ENCODE results near the gene TCF4. TPM values are rescaled to one million over a fixed set of nuclear protein-coding genes. Genes with fewer than 3 reads are reported as not detected.

TCF4 gene
- total and polyA plus RNA-seq, 4 donors = 4.3 to 15.3 (median 11.5) TPM

DNA sequence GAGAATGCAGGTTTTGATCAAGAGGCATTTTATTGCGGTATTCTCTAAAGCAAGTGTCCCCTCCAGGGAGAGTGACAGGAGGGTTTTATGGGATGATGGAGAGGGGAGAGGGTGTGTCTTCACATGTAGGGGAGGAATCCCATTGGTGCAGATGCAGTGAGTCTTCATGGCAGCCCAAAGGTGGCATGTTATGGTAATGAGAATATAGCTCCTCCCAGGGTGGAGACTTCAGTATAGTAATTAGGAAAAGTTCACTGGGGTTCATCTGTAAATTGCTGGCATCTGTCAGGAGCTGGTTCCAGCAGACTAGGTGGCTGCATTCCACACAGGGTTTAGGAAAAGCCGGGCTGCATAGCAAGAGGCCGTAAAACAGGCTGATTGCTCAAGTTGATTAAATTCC lies 398.0 kb downstream of the TCF4 start:
- DNase-seq (ENCODE audit: low spot score) = no peak
- WGBS = 68% methylated on average over 3 of the region's 3 CpGs
- TF ChIP-seq FOXA2 (IDR thresholded peaks at IDR 0.05) (no peak), SP1 (IDR thresholded peaks at IDR 0.05) (no peak), NR2F2 (IDR thresholded peaks at IDR 0.05) (no peak), HNF4A (conservative IDR thresholded peaks at IDR 0.05) (no peak), HNF4G (IDR thresholded peaks at IDR 0.05) (no peak), RXRA (IDR thresholded peaks at IDR 0.05) (no peak), GABPA (IDR thresholded peaks at IDR 0.05 in 1 of 2, conservative IDR thresholded peaks at IDR 0.05 in 1 of 2) (no peak), EGR1 (IDR thresholded peaks at IDR 0.05; ENCODE audit: low read depth in 2 of 2) (no peak)
- TF ChIP-seq, protein P1, sequence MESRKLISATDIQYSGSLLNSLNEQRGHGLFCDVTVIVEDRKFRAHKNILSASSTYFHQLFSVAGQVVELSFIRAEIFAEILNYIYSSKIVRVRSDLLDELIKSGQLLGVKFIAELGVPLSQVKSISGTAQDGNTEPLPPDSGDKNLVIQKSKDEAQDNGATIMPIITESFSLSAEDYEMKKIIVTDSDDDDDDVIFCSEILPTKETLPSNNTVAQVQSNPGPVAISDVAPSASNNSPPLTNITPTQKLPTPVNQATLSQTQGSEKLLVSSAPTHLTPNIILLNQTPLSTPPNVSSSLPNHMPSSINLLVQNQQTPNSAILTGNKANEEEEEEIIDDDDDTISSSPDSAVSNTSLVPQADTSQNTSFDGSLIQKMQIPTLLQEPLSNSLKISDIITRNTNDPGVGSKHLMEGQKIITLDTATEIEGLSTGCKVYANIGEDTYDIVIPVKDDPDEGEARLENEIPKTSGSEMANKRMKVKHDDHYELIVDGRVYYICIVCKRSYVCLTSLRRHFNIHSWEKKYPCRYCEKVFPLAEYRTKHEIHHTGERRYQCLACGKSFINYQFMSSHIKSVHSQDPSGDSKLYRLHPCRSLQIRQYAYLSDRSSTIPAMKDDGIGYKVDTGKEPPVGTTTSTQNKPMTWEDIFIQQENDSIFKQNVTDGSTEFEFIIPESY (IDR thresholded peaks at IDR 0.05) = no peak
- TF ChIP-seq, protein P2, sequence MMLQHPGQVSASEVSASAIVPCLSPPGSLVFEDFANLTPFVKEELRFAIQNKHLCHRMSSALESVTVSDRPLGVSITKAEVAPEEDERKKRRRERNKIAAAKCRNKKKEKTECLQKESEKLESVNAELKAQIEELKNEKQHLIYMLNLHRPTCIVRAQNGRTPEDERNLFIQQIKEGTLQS (IDR thresholded peaks at IDR 0.05) = no peak
- TF ChIP-seq, protein P3, sequence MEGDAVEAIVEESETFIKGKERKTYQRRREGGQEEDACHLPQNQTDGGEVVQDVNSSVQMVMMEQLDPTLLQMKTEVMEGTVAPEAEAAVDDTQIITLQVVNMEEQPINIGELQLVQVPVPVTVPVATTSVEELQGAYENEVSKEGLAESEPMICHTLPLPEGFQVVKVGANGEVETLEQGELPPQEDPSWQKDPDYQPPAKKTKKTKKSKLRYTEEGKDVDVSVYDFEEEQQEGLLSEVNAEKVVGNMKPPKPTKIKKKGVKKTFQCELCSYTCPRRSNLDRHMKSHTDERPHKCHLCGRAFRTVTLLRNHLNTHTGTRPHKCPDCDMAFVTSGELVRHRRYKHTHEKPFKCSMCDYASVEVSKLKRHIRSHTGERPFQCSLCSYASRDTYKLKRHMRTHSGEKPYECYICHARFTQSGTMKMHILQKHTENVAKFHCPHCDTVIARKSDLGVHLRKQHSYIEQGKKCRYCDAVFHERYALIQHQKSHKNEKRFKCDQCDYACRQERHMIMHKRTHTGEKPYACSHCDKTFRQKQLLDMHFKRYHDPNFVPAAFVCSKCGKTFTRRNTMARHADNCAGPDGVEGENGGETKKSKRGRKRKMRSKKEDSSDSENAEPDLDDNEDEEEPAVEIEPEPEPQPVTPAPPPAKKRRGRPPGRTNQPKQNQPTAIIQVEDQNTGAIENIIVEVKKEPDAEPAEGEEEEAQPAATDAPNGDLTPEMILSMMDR (IDR thresholded peaks at IDR 0.05; ENCODE audit: low read depth, low read length, missing input control) = no peak
- Histone ChIP-seq H3K9ac (ENCODE audit: low read depth in 1 of 2, low read length in 2 of 2) (no peak overlapping the region), H3K9me3 (ENCODE audit: control insufficient read depth in 4 of 4, low read length in 3 of 4) (peaks cover 0 to under 1% (median 0%) of the 10 kb centered on the region in 4 donors), H3K4me1 (ENCODE audit: control insufficient read depth in 4 of 4, insufficient read depth in 4 of 4, low read length in 3 of 4) (no peaks in the 10 kb centered on the region), H3K4me3 (ENCODE audit: low read depth in 1 of 3, low read length in 3 of 3) (no peak overlapping the region), H3K36me3 (ENCODE audit: control insufficient read depth in 4 of 4, insufficient read depth in 3 of 4, low read depth in 1 of 4, low read length in 3 of 4) (no peaks in the 10 kb centered on the region), H3K27ac (ENCODE audit: low read depth in 1 of 2, low read length in 2 of 2) (no peak overlapping the region), H3K27me3 (ENCODE audit: control insufficient read depth in 4 of 4, insufficient read depth in 4 of 4, low read length in 3 of 4) (peaks cover 0 to 3% (median 0%) of the 10 kb centered on the region in 4 donors)

DNA sequence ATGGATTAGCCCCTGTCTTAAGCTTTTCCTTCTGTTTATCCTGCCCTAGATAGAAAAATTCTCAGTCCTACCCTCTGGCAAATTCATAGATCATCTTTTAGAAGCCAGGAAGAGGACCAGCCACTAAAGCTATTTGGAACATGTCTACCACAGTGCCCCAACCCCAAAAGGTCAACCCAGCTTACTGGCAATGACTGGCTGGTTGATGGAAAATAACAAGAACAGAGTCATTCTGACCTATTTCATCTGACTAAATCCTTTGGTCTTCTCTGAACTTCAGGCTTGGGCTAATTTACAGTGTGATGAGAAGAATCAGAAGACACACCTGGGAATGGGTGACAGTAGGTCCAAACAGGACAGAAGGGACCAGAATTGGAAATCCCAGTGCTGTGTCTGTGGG lies 401.4 kb downstream of the TCF4 start:
- Histone ChIP-seq H3K27ac (ENCODE audit: low read depth in 1 of 2, low read length in 2 of 2) (no peak overlapping the region), H3K27me3 (ENCODE audit: control insufficient read depth in 4 of 4, insufficient read depth in 4 of 4, low read length in 3 of 4) (peaks cover 0 to 3% (median 0%) of the 10 kb centered on the region in 4 donors), H3K9me3 (ENCODE audit: control insufficient read depth in 4 of 4, low read length in 3 of 4) (no peaks in the 10 kb centered on the region), H3K36me3 (ENCODE audit: control insufficient read depth in 4 of 4, insufficient read depth in 3 of 4, low read depth in 1 of 4, low read length in 3 of 4) (no peaks in the 10 kb centered on the region), H3K9ac (ENCODE audit: low read depth in 1 of 2, low read length in 2 of 2) (no peak overlapping the region), H3K4me1 (ENCODE audit: control insufficient read depth in 4 of 4, insufficient read depth in 4 of 4, low read length in 3 of 4) (no peaks in the 10 kb centered on the region), H3K4me3 (ENCODE audit: low read depth in 1 of 3, low read length in 3 of 3) (no peak overlapping the region)
- TF ChIP-seq RAD21 (IDR thresholded peaks at IDR 0.05) (no peak), JUND (IDR thresholded peaks at IDR 0.05) (no peak), YY1 (IDR thresholded peaks at IDR 0.05) (no peak), HNF4G (IDR thresholded peaks at IDR 0.05) (no peak)
- TF ChIP-seq, protein P4, sequence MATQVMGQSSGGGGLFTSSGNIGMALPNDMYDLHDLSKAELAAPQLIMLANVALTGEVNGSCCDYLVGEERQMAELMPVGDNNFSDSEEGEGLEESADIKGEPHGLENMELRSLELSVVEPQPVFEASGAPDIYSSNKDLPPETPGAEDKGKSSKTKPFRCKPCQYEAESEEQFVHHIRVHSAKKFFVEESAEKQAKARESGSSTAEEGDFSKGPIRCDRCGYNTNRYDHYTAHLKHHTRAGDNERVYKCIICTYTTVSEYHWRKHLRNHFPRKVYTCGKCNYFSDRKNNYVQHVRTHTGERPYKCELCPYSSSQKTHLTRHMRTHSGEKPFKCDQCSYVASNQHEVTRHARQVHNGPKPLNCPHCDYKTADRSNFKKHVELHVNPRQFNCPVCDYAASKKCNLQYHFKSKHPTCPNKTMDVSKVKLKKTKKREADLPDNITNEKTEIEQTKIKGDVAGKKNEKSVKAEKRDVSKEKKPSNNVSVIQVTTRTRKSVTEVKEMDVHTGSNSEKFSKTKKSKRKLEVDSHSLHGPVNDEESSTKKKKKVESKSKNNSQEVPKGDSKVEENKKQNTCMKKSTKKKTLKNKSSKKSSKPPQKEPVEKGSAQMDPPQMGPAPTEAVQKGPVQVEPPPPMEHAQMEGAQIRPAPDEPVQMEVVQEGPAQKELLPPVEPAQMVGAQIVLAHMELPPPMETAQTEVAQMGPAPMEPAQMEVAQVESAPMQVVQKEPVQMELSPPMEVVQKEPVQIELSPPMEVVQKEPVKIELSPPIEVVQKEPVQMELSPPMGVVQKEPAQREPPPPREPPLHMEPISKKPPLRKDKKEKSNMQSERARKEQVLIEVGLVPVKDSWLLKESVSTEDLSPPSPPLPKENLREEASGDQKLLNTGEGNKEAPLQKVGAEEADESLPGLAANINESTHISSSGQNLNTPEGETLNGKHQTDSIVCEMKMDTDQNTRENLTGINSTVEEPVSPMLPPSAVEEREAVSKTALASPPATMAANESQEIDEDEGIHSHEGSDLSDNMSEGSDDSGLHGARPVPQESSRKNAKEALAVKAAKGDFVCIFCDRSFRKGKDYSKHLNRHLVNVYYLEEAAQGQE (IDR thresholded peaks at IDR 0.05) = no peak
- TF ChIP-seq, protein P1 (IDR thresholded peaks at IDR 0.05) = no peak
- TF ChIP-seq, protein P2 (IDR thresholded peaks at IDR 0.05) = no peak
- TF ChIP-seq, protein P3 (IDR thresholded peaks at IDR 0.05; ENCODE audit: low read depth, low read length, missing input control) = no peak
- no peak for DNase-seq (ENCODE audit: low spot score)
